BLaER1 (cell line): ENCODE measurements around the gene KCND1.

Experiments used
- H3K27ac ChIP-seq: shearing (Covaris generic); formaldehyde crosslinking; 2 replicates; pipeline ENCODE4 v1.8.1; 2022
- H3K27me3 ChIP-seq: shearing (Covaris generic); formaldehyde crosslinking; 2 replicates; pipeline ENCODE4 v1.8.1; 2022
- H3K36me3 ChIP-seq: shearing (Covaris generic); formaldehyde crosslinking; 2 replicates; pipeline ENCODE4 v1.8.1; 2022
- H3K4me1 ChIP-seq: shearing (Covaris generic); formaldehyde crosslinking; 2 replicates; pipeline ENCODE4 v1.8.1; 2022
- H3K4me2 ChIP-seq: shearing (Covaris generic); formaldehyde crosslinking; 2 replicates; pipeline ENCODE4 v1.8.1; 2022
- H3K4me3 ChIP-seq: shearing (Covaris generic); formaldehyde crosslinking; 2 replicates; pipeline ENCODE4 v1.8.1; 2022
- H3K9ac ChIP-seq: shearing (Covaris generic); formaldehyde crosslinking; 2 replicates; pipeline ENCODE4 v1.8.1; 2022
- H3K9me3 ChIP-seq: shearing (Covaris generic); formaldehyde crosslinking; 2 replicates; pipeline ENCODE4 v1.8.1; 2022
- H4K20me1 ChIP-seq: shearing (Covaris generic); formaldehyde crosslinking; 2 replicates; pipeline ENCODE4 v1.8.1; 2022
- Cebpa-rat ChIP-seq: shearing (Covaris generic); IDR thresholded peaks from 2 replicates; pipeline ENCODE4 v1.8.1; 2022

Gene KCND1

GRCh38 chrX:48976086-48976485 is 4.4 kb upstream of the KCND1 start:
- Histone ChIP-seq H4K20me1 (peaks cover 28% of the 10 kb centered on the region; the same call in 1 of the 2 replicates), H3K9me3 (no peaks in the 10 kb centered on the region), H3K4me3 (no peak overlapping the region), H3K9ac (no peak overlapping the region), H3K4me2 (no peak overlapping the region), H3K27ac (no peak overlapping the region), H3K27me3 (peaks cover 53% of the 10 kb centered on the region), H3K4me1 (peaks cover 15% of the 10 kb centered on the region), H3K36me3 (peaks cover 66% of the 10 kb centered on the region)
- TF ChIP-seq Cebpa-rat = no peak

- peaks cover 19% of the 10 kb centered on the region for H3K4me1 ChIP-seq
- no peak overlapping the region for H3K27ac ChIP-seq
- H3K36me3 ChIP-seq = peaks cover 63% of the 10 kb centered on the region
- peaks cover 25% of the 10 kb centered on the region; the same call in 1 of the 2 replicates for H4K20me1 ChIP-seq
- no peak overlapping the region for H3K9ac ChIP-seq
- no peaks in the 10 kb centered on the region for H3K9me3 ChIP-seq
- H3K4me3 ChIP-seq = no peak overlapping the region
- H3K27me3 ChIP-seq = peaks cover 50% of the 10 kb centered on the region
- no peak for TF ChIP-seq Cebpa-rat
- no peak overlapping the region for H3K4me2 ChIP-seq
Measured at GRCh38 chrX:48975541-48975940, 3.9 kb upstream of the KCND1 start.

GRCh38 chrX:48975041-48975440 is 3.4 kb upstream of the KCND1 start:
- no peak for TF ChIP-seq Cebpa-rat
- peaks cover 25% of the 10 kb centered on the region; the same call in 1 of the 2 replicates for H4K20me1 ChIP-seq
- H3K4me2 ChIP-seq = no peak overlapping the region
- H3K9me3 ChIP-seq = no peaks in the 10 kb centered on the region
- H3K9ac ChIP-seq = no peak overlapping the region
- H3K4me3 ChIP-seq = no peak overlapping the region
- peaks cover 59% of the 10 kb centered on the region for H3K36me3 ChIP-seq
- H3K27me3 ChIP-seq = peaks cover 46% of the 10 kb centered on the region
- H3K4me1 ChIP-seq = peaks cover 19% of the 10 kb centered on the region
- H3K27ac ChIP-seq = no peak overlapping the region

GRCh38 chrX:48974574-48974973 is 2.9 kb upstream of the KCND1 start:
- TF ChIP-seq Cebpa-rat = no peak
- no peak overlapping the region for H3K9ac ChIP-seq
- peaks cover 45% of the 10 kb centered on the region for H3K27me3 ChIP-seq
- no peak overlapping the region for H3K27ac ChIP-seq
- peaks cover 19% of the 10 kb centered on the region for H3K4me1 ChIP-seq
- peaks cover 55% of the 10 kb centered on the region for H3K36me3 ChIP-seq
- no peaks in the 10 kb centered on the region for H3K9me3 ChIP-seq
- H4K20me1 ChIP-seq = peaks cover 25% of the 10 kb centered on the region; the same call in 1 of the 2 replicates
- H3K4me2 ChIP-seq = no peak overlapping the region
- no peak overlapping the region for H3K4me3 ChIP-seq

- peaks cover 52% of the 10 kb centered on the region for H3K36me3 ChIP-seq
- H3K4me2 ChIP-seq = no peak overlapping the region
- H3K27me3 ChIP-seq = peaks cover 49% of the 10 kb centered on the region
- no peak overlapping the region for H3K27ac ChIP-seq
- no peak overlapping the region for H3K9ac ChIP-seq
- no peak overlapping the region for H3K4me3 ChIP-seq
- no peak for TF ChIP-seq Cebpa-rat
- H4K20me1 ChIP-seq = peaks cover 25% of the 10 kb centered on the region; the same call in 1 of the 2 replicates
- peaks cover 19% of the 10 kb centered on the region for H3K4me1 ChIP-seq
- no peaks in the 10 kb centered on the region for H3K9me3 ChIP-seq
Measured at GRCh38 chrX:48974033-48974432, 2.4 kb upstream of the KCND1 start.

- no peak overlapping the region for H3K9ac ChIP-seq
- peaks cover 36% of the 10 kb centered on the region for H3K36me3 ChIP-seq
- no peaks in the 10 kb centered on the region for H3K9me3 ChIP-seq
- H4K20me1 ChIP-seq = peaks cover 25% of the 10 kb centered on the region; the same call in 1 of the 2 replicates
- H3K4me1 ChIP-seq = peaks cover 19% of the 10 kb centered on the region
- H3K4me3 ChIP-seq = no peak overlapping the region; the same call in 1 of the 2 replicates
- no peak for TF ChIP-seq Cebpa-rat
- H3K4me2 ChIP-seq = peak overlapping the region; percentile 65
- H3K27me3 ChIP-seq = peaks cover 54% of the 10 kb centered on the region
- no peak overlapping the region for H3K27ac ChIP-seq
Measured at GRCh38 chrX:48972220-48973164, 848 bp upstream of the KCND1 start.

GRCh38 chrX:48969471-48969870 is 2.2 kb downstream of the KCND1 start:
- Histone ChIP-seq H3K27ac (no peak overlapping the region), H3K36me3 (peaks cover 13% of the 10 kb centered on the region; the same call in 1 of the 2 replicates), H3K4me2 (no peak overlapping the region), H3K9me3 (no peaks in the 10 kb centered on the region), H3K4me3 (no peak overlapping the region), H4K20me1 (peaks cover 23% of the 10 kb centered on the region; the same call in 1 of the 2 replicates), H3K9ac (no peak overlapping the region), H3K27me3 (peaks cover 58% of the 10 kb centered on the region), H3K4me1 (peaks cover 19% of the 10 kb centered on the region)
- no peak for TF ChIP-seq Cebpa-rat

GRCh38 chrX:48968377-48968776 is 3.3 kb downstream of the KCND1 start:
- Histone ChIP-seq H3K4me1 (peaks cover 23% of the 10 kb centered on the region), H3K27me3 (peaks cover 54% of the 10 kb centered on the region), H3K9me3 (no peaks in the 10 kb centered on the region), H4K20me1 (peaks cover 15% of the 10 kb centered on the region; the same call in 1 of the 2 replicates), H3K4me3 (no peak overlapping the region), H3K36me3 (peaks cover 5% of the 10 kb centered on the region; the same call in 1 of the 2 replicates), H3K27ac (no peak overlapping the region), H3K4me2 (no peak overlapping the region), H3K9ac (no peak overlapping the region)
- no peak for TF ChIP-seq Cebpa-rat

GRCh38 chrX:48966796-48967579 is 4.7 kb downstream of the KCND1 start:
- TF ChIP-seq Cebpa-rat = no peak
- Histone ChIP-seq H3K4me1 (peaks cover 21% of the 10 kb centered on the region), H4K20me1 (peaks cover 7% of the 10 kb centered on the region; the same call in 1 of the 2 replicates), H3K4me3 (no peak overlapping the region), H3K36me3 (peaks cover 5% of the 10 kb centered on the region; the same call in 1 of the 2 replicates), H3K9me3 (no peaks in the 10 kb centered on the region), H3K4me2 (no peak overlapping the region), H3K27ac (no peak overlapping the region), H3K27me3 (peaks cover 61% of the 10 kb centered on the region), H3K9ac (no peak overlapping the region)
